HepG2 (cell line): ENCODE results near the gene APOM. TPM values are rescaled to one million over a fixed set of nuclear protein-coding genes. Genes with fewer than 3 reads are reported as not detected.

Source experiments
- ATAC-seq: fragments of 200-7000 bp; cut with Tn5 transposase; 3 replicates; pipeline ENCODE4 v1.9.1; 2020; ENCODE audit warnings: mild to moderate bottlenecking, moderate library complexity
- BruUV-seq: library from RNA; stranded (reverse); fragments of 400-500 nt; replicated peaks from 2 replicates; lab custom pipeline; 2021; lab: Mats Ljungman, UMichigan
- CTCF ChIA-PET: fragments of 300-600 bp; formaldehyde crosslinking; extraction: SDS; loops from one replicate; lab custom pipeline; 2021; ENCODE audit warnings: low total read pairs, inconsistent platforms, low intra/inter-chr PET ratio; lab: Yijun Ruan, JAX
- POLR2A ChIA-PET: fragments of 350-600 bp; sonication (Branson Sonifier 250); formaldehyde crosslinking; loops from one replicate; lab custom pipeline; 2020; ENCODE audit warnings: antibody characterized with exemption, inconsistent platforms; lab: Yijun Ruan, JAX
- DNase-seq: peaks from one replicate; pipeline ENCODE4 v3.0.0-alpha.2; 2015; ENCODE audit warnings: low spot score
- FAIRE-seq: peaks from 3 replicates; lab custom pipeline; 2011; peaks lifted over from hg19 to GRCh38; lab: Jason Lieb, UNC
- H2AFZ ChIP-seq: one replicate; pipeline ENCODE4 v1.6.1; 2011; ENCODE audit warnings: low read length, inconsistent platforms
- H3K27ac ChIP-seq: fragments of 300-600 bp; 3 replicates; pipeline ENCODE4 v1.8.0; 2011; ENCODE audit warnings: mixed run types, mild to moderate bottlenecking, mixed read lengths, low read length, inconsistent platforms; ENCODE audit not compliant: insufficient read depth; ENCODE audit errors: extremely low read length
- H3K27me3 ChIP-seq, 2 experiments: fragments of 200-600 bp in 1 of 2; 2 replicates in 1 of 2; 3 replicates in 1 of 2; pipeline versions ENCODE4 v1.6.0 to v1.8.0; 2011; ENCODE audit warnings: low read length in 2 of 2, mild to moderate bottlenecking in 2 of 2, moderate library complexity in 2 of 2, inconsistent platforms in 1 of 2; ENCODE audit not compliant: insufficient read depth in 2 of 2, control insufficient read depth in 1 of 2
- H3K36me3 ChIP-seq, 2 experiments: fragments of 200-600 bp in 1 of 2; replicated peaks in 1 of 2; 2 replicates in 1 of 2; 3 replicates in 1 of 2; pipeline versions ENCODE4 v1.5.1 to v1.8.0; 2011; ENCODE audit warnings: low read length in 2 of 2, inconsistent platforms in 1 of 2; ENCODE audit not compliant: insufficient read depth in 2 of 2, control insufficient read depth in 1 of 2
- H3K4me1 ChIP-seq: 2 replicates; pipeline ENCODE4 v1.5.1; 2012; ENCODE audit warnings: low read length, inconsistent platforms; ENCODE audit not compliant: insufficient read depth
- H3K4me2 ChIP-seq: 2 replicates; pipeline ENCODE4 v1.6.0; 2011; ENCODE audit warnings: low read depth, low read length, inconsistent platforms
- H3K4me3 ChIP-seq, 3 experiments: fragments of 200-600 bp in 1 of 3; sonication (generic), shearing (Covaris generic) in 1 of 3; replicated peaks in 1 of 3; 2 replicates each; pipeline ENCODE4 v1.5.1; 2011 to 2016; ENCODE audit warnings: low read length in 3 of 3, inconsistent platforms in 2 of 3, low read depth in 2 of 3, mild to moderate bottlenecking in 2 of 3, control low read depth in 1 of 3, mixed read lengths in 1 of 3; ENCODE audit not compliant: insufficient read depth in 1 of 3
- H3K79me2 ChIP-seq: one replicate; pipeline ENCODE4 v1.6.1; 2011; ENCODE audit warnings: low read length, inconsistent platforms; ENCODE audit not compliant: insufficient read depth
- H3K9ac ChIP-seq: 2 replicates; pipeline ENCODE4 v1.6.0; 2011; ENCODE audit warnings: mild to moderate bottlenecking, low read depth, low read length, inconsistent platforms; ENCODE audit not compliant: insufficient read depth
- H3K9me3 ChIP-seq: 2 replicates; pipeline ENCODE4 v1.5.1; 2012; ENCODE audit warnings: mild to moderate bottlenecking, low read length
- H4K20me1 ChIP-seq: 2 replicates; pipeline ENCODE4 v1.6.0; 2011; ENCODE audit warnings: inconsistent platforms, mild to moderate bottlenecking, low read length, moderate library complexity; ENCODE audit not compliant: insufficient read depth
- ARID5B ChIP-seq: IDR thresholded peaks from 2 replicates; pipeline ENCODE4 v1.4.0; 2020; ENCODE audit warnings: mild to moderate bottlenecking, missing genetic modification reagents
- ATAD3A ChIP-seq: sonication (generic); formaldehyde crosslinking; IDR thresholded peaks from 2 replicates; pipeline ENCODE4 v1.4.0; 2020; ENCODE audit warnings: missing genetic modification reagents
- CREM ChIP-seq, 2 experiments: sonication (generic) in 1 of 2; formaldehyde crosslinking in 1 of 2; IDR thresholded peaks; 2 replicates each; pipeline versions ENCODE4 v1.4.0 to v1.6.1; 2016 to 2020; ENCODE audit warnings: antibody characterized with exemption in 1 of 2, mild to moderate bottlenecking in 1 of 2, missing genetic modification reagents in 1 of 2
- E2F2 ChIP-seq: sonication (generic); formaldehyde crosslinking; IDR thresholded peaks from 2 replicates; pipeline ENCODE4 v1.4.0; 2020; ENCODE audit warnings: missing genetic modification reagents, borderline replicate concordance
- FOSL2 ChIP-seq: sonication (generic); formaldehyde crosslinking; IDR thresholded peaks from 2 replicates; pipeline ENCODE4 v1.4.0; 2020; ENCODE audit warnings: missing genetic modification reagents
- MAX ChIP-seq: IDR thresholded peaks from 2 replicates; pipeline ENCODE4 v1.6.1; 2012; ENCODE audit warnings: inconsistent platforms
- PHF8 ChIP-seq: sonication (generic); formaldehyde crosslinking; IDR thresholded peaks from 2 replicates; pipeline ENCODE4 v1.5.0; 2020; ENCODE audit warnings: missing genetic modification reagents
- TCF7L2 ChIP-seq: IDR thresholded peaks from 2 replicates; pipeline ENCODE4 v1.6.1; 2011; ENCODE audit warnings: mild to moderate bottlenecking, low read depth, low read length, moderate library complexity
- ZNF101 ChIP-seq: sonication (generic); formaldehyde crosslinking; IDR thresholded peaks from 2 replicates; pipeline ENCODE4 v1.4.0; 2020; ENCODE audit warnings: mild to moderate bottlenecking, low read depth, missing genetic modification reagents, borderline replicate concordance
- ZNF282 ChIP-seq: fragments of 450-650 bp; IDR thresholded peaks from 2 replicates; pipeline ENCODE4 v1.6.1; 2018; ENCODE audit not compliant: partially characterized antibody
- ZNF768 ChIP-seq: sonication (generic); formaldehyde crosslinking; IDR thresholded peaks from 2 replicates; pipeline ENCODE4 v1.4.0; 2020; ENCODE audit warnings: missing genetic modification reagents
- ZNF770 ChIP-seq: sonication (generic); formaldehyde crosslinking; IDR thresholded peaks from 2 replicates; pipeline ENCODE4 v1.5.0; 2020; ENCODE audit warnings: mild to moderate bottlenecking, missing genetic modification reagents
- WGBS: methylation state at CpG from one replicate; pipeline ENCODE4 v1.1.6; 2017; ENCODE audit warnings: low lambda C conversion rate; 5-methylcytosine and 5-hydroxymethylcytosine counted together
- in situ Hi-C: cut with HindIII; loops from 2 replicates; pipeline ENCODE4 v1.10.0; 2017; ENCODE audit warnings: low pct_unique_long_range_greater_than_20kb; ENCODE audit not compliant: extremely low pct_ligation_motif_present
- intact Hi-C: fragments of 100-400 bp; cut with micrococcal nuclease; formaldehyde crosslinking; loops from one replicate; pipeline ENCODE4 v1.10.0; 2022; ENCODE audit not compliant: unreplicated experiment
- polyA plus RNA-seq, 8 experiments: library from polyadenylated mRNA; depleted of rRNA in 3 of 8; stranded (reverse) in 7 of 8; unstranded in 1 of 8; fragments of >200 nt; fragmentation: Illumina TruSeq in 4 of 8; extraction: Trizol in 4 of 8; gene quantifications; 2 replicates each; pipeline versions ENCODE4 v1.2.1 to v1.2.3, GENCODE V29; 2011 to 2016; ENCODE audit warnings: low read depth in 4 of 8, missing spikeins in 1 of 8, mixed read lengths in 1 of 8; ENCODE audit not compliant: insufficient read depth in 1 of 8
- total RNA-seq, 5 experiments: library from RNA; depleted of rRNA; stranded (reverse); fragments of >200 nt; fragmentation: Illumina TruSeq; extraction: Trizol; gene quantifications; 2 replicates each; pipeline ENCODE4 v1.2.3, GENCODE V29; 2016; ENCODE audit warnings: low read depth in 1 of 5

The APOM gene
- total and polyA plus RNA-seq, 2 of the 13 experiments (the other 11 are each of a cell fraction or from before 2014, with no cell fraction given) = 98.2 to 1,140 TPM

GRCh38 chr6:31689249-31690110 is 33.8 kb downstream of the APOM start (continued):
- TF ChIP-seq ARID5B (CRISPR knock-in tag) = no peak
- no peak for TF ChIP-seq TCF7L2
- peak; percentile 20; the same call in 1 of the 2 replicates for TF ChIP-seq ZNF768

- no peak overlapping the region for H3K27ac ChIP-seq
- ChIA-PET POLR2A (interaction anchor here (0.5 to 4.9 kb wide), 4 partner anchors 12 to 77 kb away, joined by 3 to 22 read pairs (median 4); partner anchors contain the start of gene ABHD16A), CTCF (interaction anchor here (0.5 to 1.2 kb wide), 2 partner anchors 10 kb away, joined by 3 to 5 read pairs; partner anchors contain the start of gene LY6G5C)
- intact Hi-C loops (no loop called here), in situ Hi-C loops (no loop called here)
- 86% methylated on average over 10 of the region's 10 CpGs for WGBS
- no peak overlapping the region for H2AFZ ChIP-seq
- no peaks in the 10 kb centered on the region for H3K9me3 ChIP-seq
- H4K20me1 ChIP-seq = no peaks in the 10 kb centered on the region
- no peak overlapping the region for H3K4me2 ChIP-seq
- H3K36me3 ChIP-seq = peaks cover 60 to 73% of the 10 kb centered on the region in 2 experiments
- no peak overlapping the region for H3K4me3 ChIP-seq
- H3K9ac ChIP-seq = no peak overlapping the region
- H3K27me3 ChIP-seq = no peaks in the 10 kb centered on the region
- no peak; the same call in 2 of the 3 replicates for ATAC-seq
- H3K4me1 ChIP-seq = peaks cover 12% of the 10 kb centered on the region; the same call in 1 of the 2 replicates
- no peak for DNase-seq
- FAIRE-seq = no peak
- H3K79me2 ChIP-seq = no peaks in the 10 kb centered on the region
- no TSS peak for BruUV-seq
- no peak for TF ChIP-seq E2F2 (CRISPR knock-in tag)
- peak; percentile 34; the same call in 1 of the 2 replicates for TF ChIP-seq FOSL2 (CRISPR knock-in tag)
- TF ChIP-seq ZNF770 (CRISPR knock-in tag) = 0 out of 2 replicates have a peak, but pooled peaks have one; percentile 20
- no peak for TF ChIP-seq CREM (IDR thresholded peaks at IDR 0.05)
- TF ChIP-seq CREM (CRISPR knock-in tag; IDR thresholded peaks at IDR 0.05) = no peak
- TF ChIP-seq ZNF101 = no peak
- TF ChIP-seq MAX = no peak
- TF ChIP-seq ATAD3A (CRISPR knock-in tag) = no peak
- no peak for TF ChIP-seq PHF8 (CRISPR knock-in tag)
- no peak for TF ChIP-seq ZNF282
These were observed 34.8 kb downstream of the APOM start for GRCh38 chr6:31690231-31691077.
